GM19023 (cell line): ENCODE results near the gene TAF9.
"Not testable (repeated sequence)": the region's sequence is repeated elsewhere in the genome, so short reads cannot be mapped to it uniquely, and the experiment has no call there.

Source experiments
- ATAC-seq: cut with Tn5 transposase; IDR thresholded peaks from one replicate; pipeline ENCODE4 v1.9.1; 2021; ENCODE audit warnings: mild to moderate bottlenecking, moderate library complexity; ENCODE audit not compliant: unreplicated experiment

The TAF9 gene

GRCh38 chr5:69369340-69370121 lies at the start of gene TAF9, which contains the start of the genes AK6 and RAD17:
Gene TAF9 (minus strand): TSS chr5:69369520. CDS start chr5:69365737, 3,783 bp downstream.
Gene AK6 (minus strand): TSS chr5:69369520. CDS start chr5:69369490, 30 bp downstream.
Gene RAD17 (plus strand): TSS chr5:69369818. CDS start chr5:69372209, 2,391 bp downstream.
- peak; percentile 93 for ATAC-seq

GRCh38 chr5:69418554-69418953 lies 49.2 kb upstream of the TAF9 start:
- no peak for ATAC-seq

- no peak for ATAC-seq
Measured at GRCh38 chr5:69416699-69417098, 47.4 kb upstream of the TAF9 start.

- no peak for ATAC-seq
Measured at GRCh38 chr5:69416180-69416579, 46.9 kb upstream of the TAF9 start.

- ATAC-seq, result no peak
Measured at GRCh38 chr5:69415584-69415958, 46.3 kb upstream of the TAF9 start.

GRCh38 chr5:69414885-69415583 lies 45.7 kb upstream of the TAF9 start, which contains the start of gene MARVELD2:
Gene MARVELD2 (plus strand): TSS chr5:69415116. CDS start chr5:69419386, 4,270 bp downstream.
- peak; percentile 72 for ATAC-seq

- ATAC-seq, result no peak
Measured at GRCh38 chr5:69404659-69405330, 35.5 kb upstream of the TAF9 start.

GRCh38 chr5:69378376-69378775 lies 9.1 kb upstream of the TAF9 start:
- ATAC-seq, result no peak

- peak; percentile 76 for ATAC-seq
Measured at GRCh38 chr5:69374911-69375446, 5.7 kb upstream of the TAF9 start.

- no peak for ATAC-seq
Measured at GRCh38 chr5:69372394-69372793, 3.1 kb upstream of the TAF9 start.

GRCh38 chr5:69370335-69370734 lies 1.0 kb upstream of the TAF9 start:
- ATAC-seq, result not testable (repeated sequence)

GRCh38 chr5:69368458-69369339 lies 621 bp downstream of the TAF9 start:
- peak; percentile 33 for ATAC-seq

- no peak for ATAC-seq
Measured at GRCh38 chr5:69367697-69368279, 1.5 kb downstream of the TAF9 start.

GRCh38 chr5:69364850-69365249 lies 4.5 kb downstream of the TAF9 start:
- no peak for ATAC-seq

- no peak for ATAC-seq
Measured at GRCh38 chr5:69364414-69364813, 4.9 kb downstream of the TAF9 start.

- no peak for ATAC-seq
Measured at GRCh38 chr5:69360442-69360841, 8.9 kb downstream of the TAF9 start.

GRCh38 chr5:69359699-69360098 lies 9.6 kb downstream of the TAF9 start:
- no peak for ATAC-seq

- no peak for ATAC-seq
Measured at GRCh38 chr5:69350664-69351063, 18.7 kb downstream of the TAF9 start.

GRCh38 chr5:69343083-69343482 lies 26.2 kb downstream of the TAF9 start:
- no peak for ATAC-seq
